ENCODE measurements around the gene BOK.

DNA sequence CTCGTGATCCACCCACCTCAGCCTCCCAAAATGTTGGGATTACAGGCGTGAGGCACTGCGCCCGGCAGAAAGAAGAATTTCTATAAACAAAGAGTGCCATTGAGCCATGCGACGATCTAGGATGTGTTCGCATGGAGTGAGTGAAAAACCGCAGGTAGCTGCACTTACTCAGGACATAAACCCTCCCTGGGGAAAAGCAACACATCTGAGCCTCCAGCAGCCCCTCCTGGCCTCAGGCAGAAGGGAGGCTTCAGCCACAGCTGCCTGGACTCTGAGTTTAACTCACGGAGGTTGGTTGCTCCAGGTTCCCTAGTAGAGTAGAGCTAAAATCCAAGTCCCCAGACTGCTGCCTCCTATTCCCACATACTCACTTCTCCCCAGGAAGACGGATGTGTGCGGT lies 38.9 kb upstream of the BOK start:
- TF ChIP-seq CTCF (conservative IDR thresholded peaks at IDR 0.05; ENCODE audit: low read length) (no peak), EZH2phosphoT487 (IDR thresholded peaks at IDR 0.05; ENCODE audit: borderline replicate concordance) (no peak)
